ENCODE measurements around the gene ACSF3.

ACSF3 gene

GRCh38 chr16:89100601-89101302 lies 7.1 kb downstream of the ACSF3 start:
- no peak for DNase-seq (ENCODE audit: low read depth)
- no peak overlapping the region for H3K4me3 ChIP-seq (ENCODE audit: low read depth, low read length)

DNA sequence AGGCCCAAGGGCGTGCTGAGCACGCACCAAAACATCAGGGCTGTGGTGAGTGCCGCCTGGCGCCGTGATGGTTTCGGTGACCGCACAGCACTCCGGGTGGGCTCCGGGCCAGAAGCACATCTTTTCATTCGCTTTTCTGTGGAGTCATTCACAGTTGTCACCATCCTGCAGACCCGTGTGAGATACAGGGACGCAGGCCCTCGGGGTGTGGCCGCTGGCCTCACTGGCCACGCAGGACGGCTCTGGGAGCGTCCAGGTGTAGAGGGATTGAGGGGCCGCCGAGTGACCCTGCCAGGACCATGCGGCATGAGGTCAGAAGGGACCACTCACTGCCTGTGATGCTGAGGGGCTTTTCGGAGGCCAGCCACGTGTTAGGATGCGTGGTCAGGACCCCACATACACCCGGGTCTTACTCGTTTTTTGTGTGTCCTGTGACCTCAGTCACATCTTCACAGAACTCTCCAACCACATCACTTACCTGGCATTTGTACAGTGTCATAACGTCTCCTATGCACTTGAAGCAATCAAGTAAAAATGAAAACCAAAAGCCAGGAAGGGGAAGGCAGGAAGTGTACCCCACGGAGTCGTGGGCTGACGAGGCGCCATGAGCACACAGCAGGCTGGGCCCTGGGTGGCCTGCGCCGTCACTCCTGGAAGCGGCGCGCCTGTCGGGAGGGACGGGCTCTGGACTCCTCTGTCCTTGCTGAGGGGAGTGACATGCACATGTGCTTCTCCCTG lies 7.8 kb downstream of the ACSF3 start:
- no peak for DNase-seq (ENCODE audit: low read depth)
- H3K4me3 ChIP-seq (ENCODE audit: low read depth, low read length), result no peak overlapping the region
- TF ChIP-seq CTCF (IDR thresholded peaks at IDR 0.05; ENCODE audit: insufficient read depth, low read depth, low read length, missing control alignments), result no peak

More at GRCh38 chr16:89100601-89101302, 7.1 kb downstream of the ACSF3 start:
- TF ChIP-seq CTCF (IDR thresholded peaks at IDR 0.05; ENCODE audit: insufficient read depth, low read depth, low read length, missing control alignments), result no peak

DNA sequence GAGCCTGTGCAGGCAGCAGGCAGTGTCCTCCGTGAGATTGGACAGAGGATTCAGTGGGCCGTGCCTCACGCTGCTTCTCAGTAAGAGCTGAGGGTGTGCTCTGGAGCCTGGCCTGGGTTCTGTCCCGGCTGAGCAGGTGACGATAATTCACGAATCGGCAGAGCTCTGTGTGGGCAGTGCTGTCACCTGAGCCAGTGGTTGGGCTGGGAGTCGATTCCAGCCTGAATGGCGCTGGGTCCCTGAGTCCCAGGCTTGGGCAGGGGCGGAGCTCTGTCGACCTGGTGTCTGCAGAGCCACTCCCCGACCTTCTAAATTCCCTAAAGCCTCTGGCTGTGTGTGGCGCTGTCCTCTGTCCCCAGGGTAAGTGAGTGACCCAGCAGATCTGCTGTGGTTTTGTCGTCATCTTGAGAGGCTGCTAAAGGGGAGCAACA lies 8.4 kb downstream of the ACSF3 start:
- DNase-seq (ENCODE audit: low read depth), result no peak
- no peak overlapping the region for H3K4me3 ChIP-seq (ENCODE audit: low read depth, low read length)

GRCh38 chr16:89102481-89103073 lies 8.9 kb downstream of the ACSF3 start:
- no peak for DNase-seq (ENCODE audit: low read depth)
- no peak overlapping the region for H3K4me3 ChIP-seq (ENCODE audit: low read depth, low read length)
- TF ChIP-seq CTCF (IDR thresholded peaks at IDR 0.05; ENCODE audit: insufficient read depth, low read depth, low read length, missing control alignments), result no peak

More for the DNA sequence above, 8.4 kb downstream of the ACSF3 start:
- TF ChIP-seq CTCF (IDR thresholded peaks at IDR 0.05; ENCODE audit: insufficient read depth, low read depth, low read length, missing control alignments), result no peak

- no peak overlapping the region for H3K4me3 ChIP-seq (ENCODE audit: low read depth, low read length)
Measured at GRCh38 chr16:89103156-89103555, 9.5 kb downstream of the ACSF3 start.

GRCh38 chr16:89103781-89104180 lies 10.1 kb downstream of the ACSF3 start:
- H3K4me3 ChIP-seq (ENCODE audit: low read depth, low read length), result no peak overlapping the region
- TF ChIP-seq CTCF (IDR thresholded peaks at IDR 0.05; ENCODE audit: insufficient read depth, low read depth, low read length, missing control alignments), result no peak
- no peak for DNase-seq (ENCODE audit: low read depth)

More at GRCh38 chr16:89103156-89103555, 9.5 kb downstream of the ACSF3 start:
- DNase-seq (ENCODE audit: low read depth), result no peak
- TF ChIP-seq CTCF (IDR thresholded peaks at IDR 0.05; ENCODE audit: insufficient read depth, low read depth, low read length, missing control alignments), result no peak

Measured in GM12865 (cell line).